HFFc6 (cell line): ENCODE results near the gene TMEM132D. TPM values are rescaled to one million over a fixed set of nuclear protein-coding genes. Genes with fewer than 3 reads are reported as not detected.
"Not testable (repeated sequence)": the region's sequence is repeated elsewhere in the genome, so short reads cannot be mapped to it uniquely, and the experiment has no call there.

Source experiments
- DNase-seq: peaks from one replicate; pipeline ENCODE4 v3.0.0-alpha.2; 2018
- H3K27ac Mint-ChIP-seq: 2 replicates; pipeline ENCODE4 v1.8.0; 2020; ENCODE audit warnings: mild to moderate bottlenecking, mixed read lengths
- H3K27me3 Mint-ChIP-seq: 2 replicates; pipeline ENCODE4 v1.8.0; 2021; ENCODE audit warnings: mild to moderate bottlenecking, moderate library complexity, mixed read lengths; ENCODE audit not compliant: insufficient read depth
- H3K36me3 Mint-ChIP-seq: 2 replicates; pipeline ENCODE4 v1.8.0; 2021; ENCODE audit warnings: low read depth, mixed read lengths
- H3K4me1 Mint-ChIP-seq: 2 replicates; pipeline ENCODE4 v1.8.0; 2020; ENCODE audit warnings: low read depth, mixed read lengths
- H3K4me3 Mint-ChIP-seq: 2 replicates; pipeline ENCODE4 v1.8.0; 2020; ENCODE audit warnings: mild to moderate bottlenecking, moderate library complexity, mixed read lengths
- H3K9me3 Mint-ChIP-seq: 2 replicates; pipeline ENCODE4 v1.8.0; 2020; ENCODE audit warnings: mild to moderate bottlenecking, mixed read lengths
- CTCF ChIP-seq: fragments of 200-600 bp; sonication (generic); IDR thresholded peaks from 2 replicates; pipeline ENCODE4 v1.5.0; 2021; ENCODE audit warnings: antibody characterized with exemption, mild to moderate bottlenecking
- total RNA-seq, 6 experiments: library from RNA; stranded (reverse); fragmentation: NEBNext Ultra II Directional; extraction: Animal tissue kit (Norgen Biotek cat#: 25700); gene quantifications; 2 replicates in 1 of 6; 3 replicates in 5 of 6; pipeline ENCODE4 v1.2.3, GENCODE V29; 2021

TMEM132D gene
- total RNA-seq, 6 experiments from 2014 or later: not detected

GRCh38 chr12:129190827-129191226, 713.0 kb downstream of the TMEM132D start:
- Mint-ChIP-seq H3K36me3 (no peaks in the 10 kb centered on the region; the same call in 1 of the 2 replicates), H3K27me3 (no peaks in the 10 kb centered on the region), H3K9me3 (peaks cover 56% of the 10 kb centered on the region), H3K4me1 (no peaks in the 10 kb centered on the region), H3K4me3 (no peak overlapping the region), H3K27ac (no peak overlapping the region)
- no peak for TF ChIP-seq CTCF
- no peak for DNase-seq

GRCh38 chr12:129189879-129190278, 713.9 kb downstream of the TMEM132D start:
- H3K27me3 Mint-ChIP-seq, H3K4me3 Mint-ChIP-seq, H3K36me3 Mint-ChIP-seq, DNase-seq, H3K27ac Mint-ChIP-seq, H3K4me1 Mint-ChIP-seq: not testable (repeated sequence)
- H3K9me3 Mint-ChIP-seq: peaks cover 56% of the 10 kb centered on the region

- no peaks in the 10 kb centered on the region; the same call in 1 of the 2 replicates for H3K36me3 Mint-ChIP-seq
- no peaks in the 10 kb centered on the region for H3K27me3 Mint-ChIP-seq
- no peak overlapping the region for H3K27ac Mint-ChIP-seq
- no peak for TF ChIP-seq CTCF
- no peak overlapping the region for H3K4me3 Mint-ChIP-seq
- H3K4me1 Mint-ChIP-seq: no peaks in the 10 kb centered on the region
- H3K9me3 Mint-ChIP-seq: peaks cover 64% of the 10 kb centered on the region
- DNase-seq: no peak
Measured at GRCh38 chr12:129186952-129187351, 716.9 kb downstream of the TMEM132D start.

- Mint-ChIP-seq H3K27me3 (no peaks in the 10 kb centered on the region), H3K36me3 (no peaks in the 10 kb centered on the region; the same call in none of the 2 replicates), H3K4me1 (no peaks in the 10 kb centered on the region), H3K9me3 (peaks cover 69% of the 10 kb centered on the region), H3K27ac (no peak overlapping the region), H3K4me3 (no peak overlapping the region)
- DNase-seq: no peak
- no peak for TF ChIP-seq CTCF
Measured at GRCh38 chr12:129185855-129186254, 718.0 kb downstream of the TMEM132D start.

- no peak overlapping the region for H3K27ac Mint-ChIP-seq
- no peak for TF ChIP-seq CTCF
- no peak for DNase-seq
Measured at GRCh38 chr12:129184127-129184928, 719.5 kb downstream of the TMEM132D start.

GRCh38 chr12:129179941-129180553, 723.8 kb downstream of the TMEM132D start:
- H3K27ac Mint-ChIP-seq: no peak overlapping the region
- H3K4me3 Mint-ChIP-seq: no peak overlapping the region
- DNase-seq: no peak
- H3K4me1 Mint-ChIP-seq: no peaks in the 10 kb centered on the region
- no peak for TF ChIP-seq CTCF
- H3K36me3 Mint-ChIP-seq: no peaks in the 10 kb centered on the region; the same call in 1 of the 2 replicates
- peaks cover 74% of the 10 kb centered on the region for H3K9me3 Mint-ChIP-seq
- no peaks in the 10 kb centered on the region for H3K27me3 Mint-ChIP-seq

More at GRCh38 chr12:129184127-129184928, 719.5 kb downstream of the TMEM132D start:
- peaks cover 80% of the 10 kb centered on the region for H3K9me3 Mint-ChIP-seq
- no peaks in the 10 kb centered on the region for H3K4me1 Mint-ChIP-seq
- H3K36me3 Mint-ChIP-seq: no peaks in the 10 kb centered on the region; the same call in 1 of the 2 replicates
- H3K27me3 Mint-ChIP-seq: no peaks in the 10 kb centered on the region
- H3K4me3 Mint-ChIP-seq: no peak overlapping the region
